ENCODE measurements around the gene FN1.

DNA sequence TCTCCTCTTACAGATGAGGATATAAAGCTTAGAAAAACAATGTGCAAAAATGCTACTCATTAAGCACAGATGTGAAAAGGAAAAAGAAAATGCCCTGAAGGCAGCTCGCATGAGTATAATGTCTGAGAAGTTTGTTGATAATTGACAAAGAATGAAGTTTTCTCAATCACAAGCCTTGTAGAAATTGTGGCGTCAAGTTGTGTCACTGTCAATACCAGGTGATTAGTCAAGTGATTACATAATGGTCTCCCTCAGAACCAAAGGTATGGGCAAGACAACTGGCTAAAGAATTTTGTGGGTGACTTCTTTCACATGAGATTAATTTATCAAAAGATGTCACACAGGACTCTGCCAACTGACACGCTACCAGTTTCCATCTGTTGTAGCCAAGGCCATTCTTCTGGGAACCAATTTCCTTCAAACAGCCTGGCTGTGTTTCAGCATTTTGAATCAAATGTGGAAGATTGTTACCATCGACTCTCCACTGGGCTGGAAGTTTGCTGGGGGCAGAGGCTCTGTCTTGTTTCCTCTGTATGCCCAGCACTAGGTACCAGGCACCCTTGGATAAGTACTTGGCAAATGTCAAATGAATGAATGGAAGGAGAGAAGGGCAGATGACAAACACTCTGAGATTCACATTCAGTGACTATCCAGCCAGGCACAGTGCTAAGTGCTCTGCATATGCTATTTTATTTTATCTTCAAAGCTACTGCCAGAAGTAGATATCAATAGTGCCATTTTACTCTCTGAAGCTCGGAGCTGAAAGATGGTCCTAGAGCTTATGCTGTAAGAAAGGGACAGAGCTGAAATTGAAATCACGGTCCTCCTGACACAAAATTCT, 5.9 kb upstream of the FN1 start:
- TF ChIP-seq, protein P1, sequence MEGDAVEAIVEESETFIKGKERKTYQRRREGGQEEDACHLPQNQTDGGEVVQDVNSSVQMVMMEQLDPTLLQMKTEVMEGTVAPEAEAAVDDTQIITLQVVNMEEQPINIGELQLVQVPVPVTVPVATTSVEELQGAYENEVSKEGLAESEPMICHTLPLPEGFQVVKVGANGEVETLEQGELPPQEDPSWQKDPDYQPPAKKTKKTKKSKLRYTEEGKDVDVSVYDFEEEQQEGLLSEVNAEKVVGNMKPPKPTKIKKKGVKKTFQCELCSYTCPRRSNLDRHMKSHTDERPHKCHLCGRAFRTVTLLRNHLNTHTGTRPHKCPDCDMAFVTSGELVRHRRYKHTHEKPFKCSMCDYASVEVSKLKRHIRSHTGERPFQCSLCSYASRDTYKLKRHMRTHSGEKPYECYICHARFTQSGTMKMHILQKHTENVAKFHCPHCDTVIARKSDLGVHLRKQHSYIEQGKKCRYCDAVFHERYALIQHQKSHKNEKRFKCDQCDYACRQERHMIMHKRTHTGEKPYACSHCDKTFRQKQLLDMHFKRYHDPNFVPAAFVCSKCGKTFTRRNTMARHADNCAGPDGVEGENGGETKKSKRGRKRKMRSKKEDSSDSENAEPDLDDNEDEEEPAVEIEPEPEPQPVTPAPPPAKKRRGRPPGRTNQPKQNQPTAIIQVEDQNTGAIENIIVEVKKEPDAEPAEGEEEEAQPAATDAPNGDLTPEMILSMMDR (IDR thresholded peaks at IDR 0.05) = no peak
- TF ChIP-seq POLR2AphosphoS5 (IDR thresholded peaks at IDR 0.05) = no peak
- TF ChIP-seq EP300 (IDR thresholded peaks at IDR 0.05; ENCODE audit: low read depth) = no peak

Data from transverse colon (tissue), 4 donors.